HepG2 (cell line): ENCODE measurements around the gene GUCY2C. TPM values are rescaled to one million over a fixed set of nuclear protein-coding genes. Genes with fewer than 3 reads are reported as not detected.

ENCODE experiments used
- ATAC-seq: fragments of 200-7000 bp; cut with Tn5 transposase; 3 replicates; pipeline ENCODE4 v1.9.1; 2020; ENCODE audit warnings: mild to moderate bottlenecking, moderate library complexity
- BruUV-seq: library from RNA; stranded (reverse); fragments of 400-500 nt; replicated peaks from 2 replicates; lab custom pipeline; 2021; lab: Mats Ljungman, UMichigan
- CTCF ChIA-PET: fragments of 300-600 bp; formaldehyde crosslinking; extraction: SDS; loops from one replicate; lab custom pipeline; 2021; ENCODE audit warnings: low total read pairs, inconsistent platforms, low intra/inter-chr PET ratio; lab: Yijun Ruan, JAX
- POLR2A ChIA-PET: fragments of 350-600 bp; sonication (Branson Sonifier 250); formaldehyde crosslinking; loops from one replicate; lab custom pipeline; 2020; ENCODE audit warnings: antibody characterized with exemption, inconsistent platforms; lab: Yijun Ruan, JAX
- DNase-seq: peaks from one replicate; pipeline ENCODE4 v3.0.0-alpha.2; 2015; ENCODE audit warnings: low spot score
- FAIRE-seq: peaks from 3 replicates; lab custom pipeline; 2011; peaks lifted over from hg19 to GRCh38; lab: Jason Lieb, UNC
- H2AFZ ChIP-seq: one replicate; pipeline ENCODE4 v1.6.1; 2011; ENCODE audit warnings: low read length, inconsistent platforms
- H3K27ac ChIP-seq: fragments of 300-600 bp; 3 replicates; pipeline ENCODE4 v1.8.0; 2011; ENCODE audit warnings: mixed run types, mild to moderate bottlenecking, mixed read lengths, low read length, inconsistent platforms; ENCODE audit not compliant: insufficient read depth; ENCODE audit errors: extremely low read length
- H3K27me3 ChIP-seq, 2 experiments: fragments of 200-600 bp in 1 of 2; 2 replicates in 1 of 2; 3 replicates in 1 of 2; pipeline versions ENCODE4 v1.6.0 to v1.8.0; 2011; ENCODE audit warnings: low read length in 2 of 2, mild to moderate bottlenecking in 2 of 2, moderate library complexity in 2 of 2, inconsistent platforms in 1 of 2; ENCODE audit not compliant: insufficient read depth in 2 of 2, control insufficient read depth in 1 of 2
- H3K36me3 ChIP-seq, 2 experiments: fragments of 200-600 bp in 1 of 2; replicated peaks in 1 of 2; 2 replicates in 1 of 2; 3 replicates in 1 of 2; pipeline versions ENCODE4 v1.5.1 to v1.8.0; 2011; ENCODE audit warnings: low read length in 2 of 2, inconsistent platforms in 1 of 2; ENCODE audit not compliant: insufficient read depth in 2 of 2, control insufficient read depth in 1 of 2
- H3K4me1 ChIP-seq: 2 replicates; pipeline ENCODE4 v1.5.1; 2012; ENCODE audit warnings: low read length, inconsistent platforms; ENCODE audit not compliant: insufficient read depth
- H3K4me2 ChIP-seq: 2 replicates; pipeline ENCODE4 v1.6.0; 2011; ENCODE audit warnings: low read depth, low read length, inconsistent platforms
- H3K4me3 ChIP-seq, 3 experiments: fragments of 200-600 bp in 1 of 3; sonication (generic), shearing (Covaris generic) in 1 of 3; replicated peaks in 1 of 3; 2 replicates each; pipeline ENCODE4 v1.5.1; 2011 to 2016; ENCODE audit warnings: low read length in 3 of 3, inconsistent platforms in 2 of 3, low read depth in 2 of 3, mild to moderate bottlenecking in 2 of 3, control low read depth in 1 of 3, mixed read lengths in 1 of 3; ENCODE audit not compliant: insufficient read depth in 1 of 3
- H3K79me2 ChIP-seq: one replicate; pipeline ENCODE4 v1.6.1; 2011; ENCODE audit warnings: low read length, inconsistent platforms; ENCODE audit not compliant: insufficient read depth
- H3K9ac ChIP-seq: 2 replicates; pipeline ENCODE4 v1.6.0; 2011; ENCODE audit warnings: mild to moderate bottlenecking, low read depth, low read length, inconsistent platforms; ENCODE audit not compliant: insufficient read depth
- H3K9me3 ChIP-seq: 2 replicates; pipeline ENCODE4 v1.5.1; 2012; ENCODE audit warnings: mild to moderate bottlenecking, low read length
- H4K20me1 ChIP-seq: 2 replicates; pipeline ENCODE4 v1.6.0; 2011; ENCODE audit warnings: inconsistent platforms, mild to moderate bottlenecking, low read length, moderate library complexity; ENCODE audit not compliant: insufficient read depth
- CBFB ChIP-seq: sonication (generic); formaldehyde crosslinking; IDR thresholded peaks from 2 replicates; pipeline ENCODE4 v1.4.0; 2020; ENCODE audit warnings: missing genetic modification reagents
- MAFF ChIP-seq: IDR thresholded peaks from 2 replicates; pipeline ENCODE4 v1.6.1; 2011; ENCODE audit warnings: low read depth, low read length, improper control_type of control experiment
- MAFK ChIP-seq, 2 experiments: IDR thresholded peaks in 1 of 2; conservative IDR thresholded peaks in 1 of 2; 2 replicates each; pipeline ENCODE4 v1.6.1; 2011; ENCODE audit warnings: improper control_type of control experiment in 2 of 2, low read length in 2 of 2
- RERE ChIP-seq: IDR thresholded peaks from 2 replicates; pipeline ENCODE4 v1.6.1; 2016; ENCODE audit warnings: low read depth, missing genetic modification reagents, missing compliant biosample characterization
- RNF219 ChIP-seq: sonication (generic); formaldehyde crosslinking; IDR thresholded peaks from 2 replicates; pipeline ENCODE4 v1.5.0; 2020; ENCODE audit warnings: mild to moderate bottlenecking, missing genetic modification reagents
- SMC3 ChIP-seq: IDR thresholded peaks from 2 replicates; pipeline ENCODE4 v1.6.1; 2011; ENCODE audit warnings: low read length, improper control_type of control experiment
- XRCC5 ChIP-seq: fragments of 200-400 bp; formaldehyde crosslinking; optimal IDR thresholded peaks from 2 replicates; pipeline ENCODE3; 2017; ENCODE audit warnings: mild to moderate bottlenecking, low read length
- ZFAT ChIP-seq: sonication (generic); formaldehyde crosslinking; conservative IDR thresholded peaks from 2 replicates; pipeline ENCODE4 v1.8.1; 2023; ENCODE audit warnings: missing genetic modification reagents, inconsistent platforms
- ZFP41 ChIP-seq: sonication (generic); formaldehyde crosslinking; IDR thresholded peaks from 2 replicates; pipeline ENCODE4 v1.4.0; 2020; ENCODE audit warnings: mild to moderate bottlenecking, missing genetic modification reagents, borderline replicate concordance
- ZFX ChIP-seq: sonication (generic); formaldehyde crosslinking; IDR thresholded peaks from 2 replicates; pipeline ENCODE4 v1.4.0; 2020; ENCODE audit warnings: mild to moderate bottlenecking, low read depth, missing genetic modification reagents, moderate library complexity
- ZNF280B ChIP-seq: sonication (generic); formaldehyde crosslinking; IDR thresholded peaks from 2 replicates; pipeline ENCODE4 v1.5.0; 2020; ENCODE audit warnings: missing genetic modification reagents, mild to moderate bottlenecking, borderline replicate concordance
- ZNF703 ChIP-seq: sonication (generic); formaldehyde crosslinking; IDR thresholded peaks from 2 replicates; pipeline ENCODE4 v1.5.1; 2020; ENCODE audit warnings: missing genetic modification reagents, mild to moderate bottlenecking, moderate library complexity, borderline replicate concordance
- ZSCAN21 ChIP-seq: sonication (generic); formaldehyde crosslinking; IDR thresholded peaks from 2 replicates; pipeline ENCODE4 v1.8.0; 2022; ENCODE audit warnings: mild to moderate bottlenecking, missing genetic modification reagents, moderate library complexity, borderline replicate concordance
- WGBS: methylation state at CpG from one replicate; pipeline ENCODE4 v1.1.6; 2017; ENCODE audit warnings: low lambda C conversion rate; 5-methylcytosine and 5-hydroxymethylcytosine counted together
- in situ Hi-C: cut with HindIII; loops from 2 replicates; pipeline ENCODE4 v1.10.0; 2017; ENCODE audit warnings: low pct_unique_long_range_greater_than_20kb; ENCODE audit not compliant: extremely low pct_ligation_motif_present
- intact Hi-C: fragments of 100-400 bp; cut with micrococcal nuclease; formaldehyde crosslinking; loops from one replicate; pipeline ENCODE4 v1.10.0; 2022; ENCODE audit not compliant: unreplicated experiment
- polyA plus RNA-seq, 8 experiments: library from polyadenylated mRNA; depleted of rRNA in 3 of 8; stranded (reverse) in 7 of 8; unstranded in 1 of 8; fragments of >200 nt; fragmentation: Illumina TruSeq in 4 of 8; extraction: Trizol in 4 of 8; gene quantifications; 2 replicates each; pipeline versions ENCODE4 v1.2.1 to v1.2.3, GENCODE V29; 2011 to 2016; ENCODE audit warnings: low read depth in 4 of 8, missing spikeins in 1 of 8, mixed read lengths in 1 of 8; ENCODE audit not compliant: insufficient read depth in 1 of 8
- total RNA-seq, 5 experiments: library from RNA; depleted of rRNA; stranded (reverse); fragments of >200 nt; fragmentation: Illumina TruSeq; extraction: Trizol; gene quantifications; 2 replicates each; pipeline ENCODE4 v1.2.3, GENCODE V29; 2016; ENCODE audit warnings: low read depth in 1 of 5

The GUCY2C gene
- total and polyA plus RNA-seq, 2 of the 13 experiments (the other 11 are each of a cell fraction or from before 2014, with no cell fraction given) = not detected

- TF ChIP-seq RERE = no peak
- peak; percentile 52 for TF ChIP-seq XRCC5
- peak; percentile 86 for TF ChIP-seq SMC3
- peak; percentile 57; the same call in 1 of the 2 replicates for TF ChIP-seq MAFF
- peak; percentile 14 to 23; a peak in 1 of 4 replicates for TF ChIP-seq MAFK (conservative IDR thresholded peaks at IDR 0.05 in 1 of 2, IDR thresholded peaks at IDR 0.05 in 1 of 2; ENCODE audit: low read length in 2 of 2)
These were observed 66.3 kb downstream of the GUCY2C start (continued) for GRCh38 chr12:14629832-14630710.

GRCh38 chr12:14628771-14629170, 67.6 kb downstream of the GUCY2C start:
- no peak for ATAC-seq
- H2AFZ ChIP-seq = no peak overlapping the region
- DNase-seq = no peak
- H3K9me3 ChIP-seq = no peaks in the 10 kb centered on the region
- H3K4me3 ChIP-seq = no peak overlapping the region
- ChIA-PET CTCF (no interaction called here), POLR2A (no interaction called here)
- in situ Hi-C loops (no loop called here), intact Hi-C loops (no loop called here)
- H3K9ac ChIP-seq = no peak overlapping the region
- no peaks in the 10 kb centered on the region for H4K20me1 ChIP-seq
- no peak overlapping the region for H3K27ac ChIP-seq
- FAIRE-seq = no peak
- H3K4me2 ChIP-seq = no peak overlapping the region
- BruUV-seq = no TSS peak
- H3K27me3 ChIP-seq = no peaks in the 10 kb centered on the region
- H3K4me1 ChIP-seq = no peaks in the 10 kb centered on the region
- no peaks in the 10 kb centered on the region for H3K79me2 ChIP-seq
- WGBS = 32% methylated on average over 5 of the region's 5 CpGs
- no peaks in the 10 kb centered on the region for H3K36me3 ChIP-seq
- TF ChIP-seq CBFB (CRISPR knock-in tag) (no peak), ZNF703 (CRISPR knock-in tag) (no peak), ZFP41 (CRISPR knock-in tag) (no peak), ZFX (CRISPR knock-in tag) (no peak), ZSCAN21 (CRISPR knock-in tag) (no peak), ZNF280B (no peak), ZFAT (CRISPR knock-in tag) (no peak), RNF219 (CRISPR knock-in tag) (no peak)
